ENCODE results near the gene PRKD1.

PRKD1 gene

GRCh38 chr14:29838752-29839151 is 88.9 kb downstream of the PRKD1 start:
- DNase-seq (ENCODE audit: low spot score): no peak

- no peak for DNase-seq (ENCODE audit: low spot score)
Observed at GRCh38 chr14:29836395-29836794, 91.3 kb downstream of the PRKD1 start.

DNA sequence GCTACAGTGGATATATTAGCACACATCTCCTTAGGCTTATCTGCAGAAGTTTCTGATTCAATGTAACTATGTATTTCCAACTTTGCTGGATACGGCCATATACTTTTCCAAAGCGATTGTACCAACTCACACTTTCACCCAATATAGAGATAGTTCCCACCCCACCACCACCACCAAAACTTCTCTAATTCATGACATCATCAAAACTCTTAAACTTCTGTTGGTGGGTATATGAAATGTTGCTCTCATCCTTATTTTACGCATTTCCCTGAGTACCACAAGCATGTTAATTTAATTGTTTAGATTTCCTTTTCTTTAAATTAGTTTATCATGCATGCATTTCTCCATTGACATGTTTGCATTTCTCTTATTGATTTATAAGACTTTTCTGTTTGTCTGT is 95.6 kb downstream of the PRKD1 start:
- no peak for DNase-seq (ENCODE audit: low spot score)

DNA sequence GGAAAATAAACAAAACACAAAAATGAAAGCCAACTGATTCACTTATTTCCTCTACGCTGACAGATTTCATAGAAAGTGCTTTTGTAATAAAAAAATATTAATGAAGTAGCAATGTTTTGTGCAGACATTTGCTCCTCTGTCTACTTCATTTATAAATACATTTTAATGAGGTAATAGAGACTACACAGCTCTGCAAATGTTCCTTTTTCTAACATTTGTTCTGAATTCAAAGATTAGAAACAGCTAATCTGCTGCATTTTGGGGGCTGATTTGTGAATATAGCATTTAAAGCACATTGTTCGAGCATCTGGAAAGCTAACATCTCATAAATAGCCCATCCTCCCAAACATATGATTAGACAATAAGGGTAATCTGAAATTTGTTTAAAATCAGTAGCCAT is 97.8 kb downstream of the PRKD1 start:
- DNase-seq (ENCODE audit: low spot score): no peak

GRCh38 chr14:29823816-29824215 is 103.8 kb downstream of the PRKD1 start:
- DNase-seq (ENCODE audit: low spot score): no peak

DNA sequence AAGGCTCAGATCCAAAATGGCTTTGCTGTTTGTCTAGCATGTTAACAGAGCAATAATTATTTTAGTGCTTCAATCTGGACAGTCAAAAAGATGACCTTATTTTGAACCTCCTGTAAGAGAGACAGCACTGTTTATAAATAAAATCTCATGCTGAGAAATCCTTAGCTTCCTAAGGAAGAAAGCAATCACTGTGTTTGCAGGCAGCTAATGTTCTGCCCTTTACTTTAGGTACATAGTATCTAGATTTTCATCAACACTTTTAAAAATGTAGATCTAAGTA is 105.3 kb downstream of the PRKD1 start:
- no peak for DNase-seq (ENCODE audit: low spot score)

- DNase-seq (ENCODE audit: low spot score): no peak
Observed at GRCh38 chr14:29821661-29822429, 105.8 kb downstream of the PRKD1 start.

DNA sequence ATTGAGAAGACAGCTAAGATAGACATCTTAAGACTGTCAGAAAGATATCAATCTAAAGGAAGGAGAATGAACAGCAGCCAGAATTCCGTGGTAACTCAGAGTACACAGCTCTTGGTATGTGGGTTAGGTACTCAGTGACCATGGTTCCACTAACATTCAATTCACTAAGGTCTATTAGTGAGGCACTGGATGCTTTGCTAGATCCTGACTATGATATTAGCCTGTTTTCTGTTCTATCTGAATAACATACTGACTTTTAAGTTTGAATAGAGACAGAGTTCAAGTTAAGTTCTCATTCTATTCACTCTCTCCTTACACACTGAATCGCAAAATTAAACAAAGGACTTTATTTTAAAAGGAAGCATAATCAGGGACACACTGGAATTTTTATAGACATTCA is 106.4 kb downstream of the PRKD1 start:
- no peak for DNase-seq (ENCODE audit: low spot score)

DNA sequence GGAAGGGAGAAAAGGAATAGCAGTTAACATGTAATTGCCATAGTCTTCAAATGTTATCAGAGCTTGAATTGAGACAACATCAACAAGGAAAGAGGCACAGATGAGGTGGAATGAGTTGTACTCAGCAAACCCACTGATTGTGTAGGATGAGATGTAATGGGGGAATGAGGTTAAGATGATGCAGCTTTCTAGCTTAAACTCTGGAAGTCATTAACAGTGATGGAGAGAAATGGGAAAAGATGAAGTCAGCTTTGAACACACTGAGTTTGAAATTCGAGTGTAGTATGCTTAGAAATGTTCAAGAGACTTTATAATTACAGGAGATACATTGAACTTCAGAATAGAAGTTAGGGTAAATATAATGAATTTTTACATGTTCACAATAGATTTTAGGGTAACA is 106.9 kb downstream of the PRKD1 start:
- DNase-seq (ENCODE audit: low spot score): no peak

- DNase-seq (ENCODE audit: low spot score): no peak
Observed at GRCh38 chr14:29817767-29818405, 109.8 kb downstream of the PRKD1 start.

GRCh38 chr14:29815016-29815674 is 112.5 kb downstream of the PRKD1 start:
- no peak for DNase-seq (ENCODE audit: low spot score)

GRCh38 chr14:29814156-29815015 is 113.3 kb downstream of the PRKD1 start:
- DNase-seq (ENCODE audit: low spot score): no peak

GRCh38 chr14:29810682-29811081 is 117.0 kb downstream of the PRKD1 start:
- DNase-seq (ENCODE audit: low spot score): no peak

GRCh38 chr14:29810064-29810463 is 117.6 kb downstream of the PRKD1 start:
- DNase-seq (ENCODE audit: low spot score): no peak

DNA sequence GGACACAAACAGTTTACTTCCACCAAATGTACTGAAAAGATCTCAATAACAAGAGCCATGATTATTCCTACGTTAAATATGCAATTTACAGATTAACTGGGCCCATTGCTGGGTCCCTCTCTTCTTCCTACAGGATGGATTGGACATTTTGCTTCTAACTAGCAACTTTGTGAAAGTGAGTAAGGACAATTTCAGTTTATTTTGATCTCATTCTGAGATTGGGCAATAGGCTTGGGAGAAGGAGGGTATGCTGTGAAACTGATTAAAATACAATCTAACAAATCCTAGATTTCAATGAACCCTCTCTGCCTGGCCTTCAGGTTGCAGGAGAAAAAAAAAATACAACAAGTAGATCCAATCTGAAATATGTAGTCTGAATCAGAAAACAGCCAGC is 121.5 kb downstream of the PRKD1 start:
- no peak for DNase-seq (ENCODE audit: low spot score)

GRCh38 chr14:29805415-29806123 is 122.1 kb downstream of the PRKD1 start:
- DNase-seq (ENCODE audit: low spot score): no peak

DNA sequence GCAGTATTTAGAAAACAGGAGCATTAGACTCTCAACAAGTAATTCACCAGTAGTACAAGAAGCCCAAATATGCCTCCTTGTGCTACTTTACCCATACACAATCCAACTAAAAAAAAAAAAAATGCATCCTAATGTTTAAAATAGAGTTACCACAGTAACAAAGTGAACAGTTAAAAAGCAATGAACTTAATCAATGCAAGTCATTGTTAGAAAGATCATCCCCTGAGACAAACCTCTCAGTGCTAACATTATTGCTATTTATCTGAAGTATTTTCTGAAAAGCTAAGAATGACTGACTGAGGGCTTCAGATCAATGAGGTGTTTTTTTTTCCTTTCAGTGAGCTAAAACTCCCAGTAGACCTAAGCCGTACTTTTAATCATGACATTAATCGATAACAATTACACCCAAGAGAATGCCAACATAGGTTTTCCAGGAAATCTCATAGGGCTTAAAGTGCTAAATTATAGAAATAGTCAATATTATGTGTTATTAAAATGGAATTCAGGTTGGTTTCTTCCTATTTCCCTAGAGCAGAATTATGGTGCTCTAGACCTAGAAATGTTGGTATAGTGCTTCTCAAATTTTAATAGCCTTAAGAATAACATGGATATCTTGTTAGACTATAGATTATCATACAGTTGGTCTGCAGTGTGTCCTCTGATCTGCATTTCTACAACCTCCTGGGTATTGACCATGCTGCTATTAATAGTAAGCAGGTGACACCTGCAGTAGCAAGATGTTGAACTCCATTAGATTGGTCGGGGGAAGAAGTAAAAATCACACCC is 123.0 kb downstream of the PRKD1 start:
- DNase-seq (ENCODE audit: low spot score): no peak

GRCh38 chr14:29803045-29803444 is 124.6 kb downstream of the PRKD1 start:
- no peak for DNase-seq (ENCODE audit: low spot score)

DNA sequence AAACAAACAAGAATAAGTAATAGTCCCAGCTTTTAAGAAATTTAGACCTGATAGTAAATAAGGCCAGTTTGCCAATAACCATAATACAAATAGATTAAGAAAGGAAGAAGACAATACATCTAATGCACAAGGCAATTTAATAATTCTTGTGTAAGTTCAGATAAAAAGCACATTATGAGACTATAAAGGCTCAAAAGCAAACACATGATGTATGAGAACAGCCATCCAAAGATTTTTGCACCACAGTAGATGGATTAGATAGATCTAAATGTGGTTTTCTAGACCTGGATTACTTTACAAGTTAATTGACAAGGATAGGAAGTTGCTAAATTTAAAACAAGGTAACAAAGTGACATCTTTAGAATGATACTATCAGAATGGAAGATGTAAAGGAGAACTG is 125.4 kb downstream of the PRKD1 start:
- DNase-seq (ENCODE audit: low spot score): no peak

DNA sequence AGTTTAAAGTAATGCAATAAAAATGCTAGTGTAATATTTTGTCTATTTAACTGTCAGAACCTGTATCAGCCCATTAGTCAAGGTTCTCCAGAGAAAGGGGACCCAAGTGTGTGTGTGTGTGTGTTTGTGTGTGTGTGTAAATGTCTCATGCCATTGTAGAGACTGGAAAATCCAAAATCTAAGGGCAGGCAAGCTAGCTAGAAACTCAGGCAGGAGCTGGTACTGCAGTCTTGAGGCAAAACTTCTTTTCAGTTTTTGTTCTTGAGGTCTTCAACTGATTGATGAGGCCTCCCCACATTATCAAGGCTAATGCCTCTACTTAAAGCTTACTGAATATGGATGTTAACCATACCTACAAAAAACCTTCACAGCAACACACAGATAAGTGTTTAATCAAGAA is 126.7 kb downstream of the PRKD1 start:
- no peak for DNase-seq (ENCODE audit: low spot score)

- peak; percentile 51 for DNase-seq (ENCODE audit: low spot score)
Observed at GRCh38 chr14:29799464-29800095, 128.1 kb downstream of the PRKD1 start.
